Stimulated activated CD4-positive, alpha-beta T cell treated with anti-CD3 and anti-CD28 coated beads, Interleukin-2, amount 100 ng/mL, for 24 hours (primary cell): ENCODE results near the gene CDC34.
A peak's percentile ranks its signal among the peaks of the same experiment; 100 is the strongest.

Source experiments
- DNase-seq, 2 donors: peaks; one replicate each; pipeline ENCODE4 v3.0.0-alpha.2; 2020

The CDC34 gene

GRCh38 chr19:589693-590395 is 58.3 kb downstream of the CDC34 start, which contains the start of gene HCN2:
Gene HCN2 (plus strand): TSS chr19:589881. CDS start chr19:589946, 65 bp downstream.
- no peak for DNase-seq

GRCh38 chr19:590396-590745 is 58.8 kb downstream of the CDC34 start:
- peak in 1 of 2 donors; percentile 37 for DNase-seq

- no peak for DNase-seq
Measured at GRCh38 chr19:590750-591098, 59.2 kb downstream of the CDC34 start.

- no peak for DNase-seq
Measured at GRCh38 chr19:591099-591958, 59.8 kb downstream of the CDC34 start.
